Central memory CD8-positive, alpha-beta T cell (primary cell): Measurements from ENCODE around the gene PMFBP1.
"Not testable (repeated sequence)": the region's sequence is repeated elsewhere in the genome, so short reads cannot be mapped to it uniquely, and the experiment has no call there.

ENCODE experiments used
- ATAC-seq: fragments of 150-1000 bp; cut with Tn5 transposase; replicated peaks from 2 replicates; pipeline ENCODE4 v1.10.0; 2022; ENCODE audit warnings: mild to moderate bottlenecking, moderate FRiP score, moderate number of reproducible peaks; ENCODE audit not compliant: poor library complexity, severe bottlenecking; ENCODE audit errors: extremely low read depth
- DNase-seq, 2 donors: peaks; one replicate each; pipeline ENCODE4 v3.0.0; 2021; ENCODE audit warnings: low spot score in 2 of 2
- H3K27ac Mint-ChIP-seq: one replicate; pipeline ENCODE4 v1.8.0; 2022; ENCODE audit warnings: low read depth, mild to moderate bottlenecking, moderate library complexity, mixed read lengths
- H3K27me3 Mint-ChIP-seq: one replicate; pipeline ENCODE4 v1.8.0; 2022; ENCODE audit warnings: mixed read lengths
- H3K36me3 Mint-ChIP-seq: one replicate; pipeline ENCODE4 v1.8.0; 2022; ENCODE audit warnings: mild to moderate bottlenecking, moderate library complexity, mixed read lengths; ENCODE audit not compliant: insufficient read depth
- H3K4me1 Mint-ChIP-seq: one replicate; pipeline ENCODE4 v1.8.0; 2022; ENCODE audit warnings: mixed read lengths
- H3K4me3 Mint-ChIP-seq: one replicate; pipeline ENCODE4 v1.8.0; 2022; ENCODE audit warnings: mild to moderate bottlenecking, moderate library complexity, mixed read lengths
- H3K9me3 Mint-ChIP-seq: one replicate; pipeline ENCODE4 v1.8.0; 2022; ENCODE audit warnings: mixed read lengths

The PMFBP1 gene

DNA sequence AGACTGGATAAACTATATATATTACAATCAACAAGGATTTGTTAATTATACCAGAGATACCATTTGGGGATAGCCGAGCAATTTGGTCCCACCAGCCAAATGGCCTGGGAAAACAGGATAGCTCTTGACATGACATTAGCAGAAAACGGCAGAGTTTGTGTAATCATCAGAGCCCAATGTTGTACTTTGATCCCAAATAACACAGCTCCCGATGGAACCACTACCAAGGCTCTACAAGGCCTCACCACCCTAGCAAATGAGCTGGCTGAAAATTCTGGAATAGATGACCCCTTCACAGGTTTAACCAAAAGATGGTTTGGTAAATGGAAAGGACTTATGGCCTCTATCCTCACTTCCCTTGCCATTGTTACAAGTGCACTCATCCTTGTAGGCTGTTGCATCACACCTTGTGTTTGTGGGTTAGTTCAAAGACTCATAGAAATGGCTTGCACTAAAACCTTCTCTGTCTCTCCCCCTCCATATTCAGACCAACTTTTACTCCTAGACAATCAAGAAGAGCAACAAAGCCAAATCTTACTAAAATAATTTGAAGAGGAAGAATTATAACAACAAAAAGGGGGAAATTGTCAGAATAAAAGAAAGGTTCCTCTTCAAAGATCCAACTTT is 88.1 kb downstream of the PMFBP1 start:
- no peak for DNase-seq
- Mint-ChIP-seq H3K27ac (no peak overlapping the region), H3K4me1 (no peaks in the 10 kb centered on the region), H3K9me3 (no peaks in the 10 kb centered on the region), H3K4me3 (no peak overlapping the region), H3K36me3 (peaks cover 12% of the 10 kb centered on the region), H3K27me3 (no peaks in the 10 kb centered on the region)
- ATAC-seq: no peak

DNA sequence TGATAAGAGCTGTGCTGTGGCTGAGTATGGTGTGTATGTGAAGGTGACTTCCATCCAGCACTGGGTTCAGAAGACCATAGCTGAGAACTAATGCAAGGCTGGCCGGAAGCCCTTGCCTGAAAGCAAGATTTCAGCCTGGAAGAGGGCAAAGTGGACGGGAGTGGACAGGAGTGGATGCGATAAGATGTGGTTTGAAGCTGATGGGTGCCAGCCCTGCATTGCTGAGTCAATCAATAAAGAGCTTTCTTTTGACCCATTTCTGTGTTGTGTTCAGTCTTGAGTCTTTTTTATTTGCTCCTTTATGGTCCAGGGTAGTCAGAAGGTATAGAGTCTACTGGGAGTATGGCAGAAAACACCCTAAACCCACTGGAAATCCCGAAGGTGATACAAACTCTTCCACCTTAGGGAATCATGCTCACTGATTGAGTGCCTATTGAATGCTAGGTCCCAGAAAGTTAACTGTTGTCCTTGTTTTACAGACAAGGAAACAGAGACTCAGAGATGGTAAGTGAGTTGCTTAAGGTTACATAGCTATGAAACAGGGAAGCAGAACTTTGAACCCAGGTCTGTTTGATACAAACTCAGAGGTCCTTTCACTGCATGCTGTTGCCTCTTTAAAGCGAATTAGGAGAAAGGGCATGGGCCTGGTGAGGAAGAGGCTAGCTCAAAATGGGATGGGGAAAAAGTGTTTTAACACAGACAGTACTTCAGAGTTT is 94.8 kb downstream of the PMFBP1 start:
- DNase-seq, H3K27ac Mint-ChIP-seq, H3K4me3 Mint-ChIP-seq, H3K9me3 Mint-ChIP-seq, H3K4me1 Mint-ChIP-seq, ATAC-seq, H3K27me3 Mint-ChIP-seq, H3K36me3 Mint-ChIP-seq: not testable (repeated sequence)

DNA sequence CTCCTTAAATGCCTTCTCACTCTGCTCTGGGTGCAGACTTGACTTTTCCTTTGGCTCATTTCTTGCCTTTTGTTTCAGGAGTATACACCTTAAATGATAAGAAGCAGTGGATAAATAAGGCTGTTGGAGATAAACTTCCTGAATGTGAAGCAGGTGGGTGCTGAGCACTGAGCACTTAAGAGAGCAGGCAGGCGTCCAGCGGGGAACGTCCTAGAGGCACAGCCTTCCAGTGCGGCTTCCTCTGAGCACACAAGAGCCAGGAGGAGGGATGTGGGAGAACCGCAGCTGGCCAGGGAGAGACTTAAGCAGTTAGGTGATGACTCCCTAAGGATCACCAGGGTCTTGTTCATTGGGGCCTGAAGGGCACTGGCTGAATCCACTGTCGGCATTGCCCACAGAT is 96.9 kb downstream of the PMFBP1 start:
- not testable (repeated sequence) for H3K36me3 Mint-ChIP-seq, H3K27ac Mint-ChIP-seq, ATAC-seq, H3K9me3 Mint-ChIP-seq, H3K4me3 Mint-ChIP-seq, H3K4me1 Mint-ChIP-seq, H3K27me3 Mint-ChIP-seq, DNase-seq

DNA sequence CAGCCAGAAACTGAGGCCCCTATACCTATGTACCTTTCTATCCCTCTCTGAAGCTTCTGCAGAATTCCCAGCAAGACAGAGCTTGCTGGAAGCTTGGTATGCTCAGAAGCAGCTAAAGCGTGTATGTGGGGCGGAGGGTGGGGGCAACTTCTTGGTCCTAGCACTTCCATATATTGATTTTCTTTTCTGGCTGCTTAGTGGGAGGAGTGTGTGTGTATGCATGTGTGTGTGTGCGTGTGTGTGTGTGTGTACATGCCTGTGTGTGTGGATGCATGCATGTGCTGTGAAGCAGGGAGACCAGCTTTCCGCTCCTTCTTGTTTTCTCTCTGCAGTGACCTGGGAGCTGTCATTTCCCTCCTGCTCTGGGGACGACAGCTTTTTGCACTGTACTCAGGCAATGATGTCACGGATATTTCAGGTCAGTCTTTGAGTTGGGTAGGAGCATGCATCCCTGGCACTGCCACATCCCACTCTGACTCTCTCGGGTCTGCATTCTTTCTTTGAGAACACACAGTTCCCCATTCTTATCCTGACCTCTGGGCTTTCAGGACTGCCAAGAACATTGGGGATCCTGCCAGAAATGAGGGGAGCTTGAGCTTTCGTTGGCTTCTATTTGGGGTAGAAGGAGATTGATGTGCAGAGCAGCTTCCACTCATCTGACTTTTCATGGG is 98.3 kb downstream of the PMFBP1 start:
- no peaks in the 10 kb centered on the region for H3K4me1 Mint-ChIP-seq
- H3K36me3 Mint-ChIP-seq: no peaks in the 10 kb centered on the region
- H3K9me3 Mint-ChIP-seq: no peaks in the 10 kb centered on the region
- no peak for DNase-seq
- no peaks in the 10 kb centered on the region for H3K27me3 Mint-ChIP-seq
- no peak for ATAC-seq
- no peak overlapping the region for H3K4me3 Mint-ChIP-seq
- H3K27ac Mint-ChIP-seq: no peak overlapping the region

DNA sequence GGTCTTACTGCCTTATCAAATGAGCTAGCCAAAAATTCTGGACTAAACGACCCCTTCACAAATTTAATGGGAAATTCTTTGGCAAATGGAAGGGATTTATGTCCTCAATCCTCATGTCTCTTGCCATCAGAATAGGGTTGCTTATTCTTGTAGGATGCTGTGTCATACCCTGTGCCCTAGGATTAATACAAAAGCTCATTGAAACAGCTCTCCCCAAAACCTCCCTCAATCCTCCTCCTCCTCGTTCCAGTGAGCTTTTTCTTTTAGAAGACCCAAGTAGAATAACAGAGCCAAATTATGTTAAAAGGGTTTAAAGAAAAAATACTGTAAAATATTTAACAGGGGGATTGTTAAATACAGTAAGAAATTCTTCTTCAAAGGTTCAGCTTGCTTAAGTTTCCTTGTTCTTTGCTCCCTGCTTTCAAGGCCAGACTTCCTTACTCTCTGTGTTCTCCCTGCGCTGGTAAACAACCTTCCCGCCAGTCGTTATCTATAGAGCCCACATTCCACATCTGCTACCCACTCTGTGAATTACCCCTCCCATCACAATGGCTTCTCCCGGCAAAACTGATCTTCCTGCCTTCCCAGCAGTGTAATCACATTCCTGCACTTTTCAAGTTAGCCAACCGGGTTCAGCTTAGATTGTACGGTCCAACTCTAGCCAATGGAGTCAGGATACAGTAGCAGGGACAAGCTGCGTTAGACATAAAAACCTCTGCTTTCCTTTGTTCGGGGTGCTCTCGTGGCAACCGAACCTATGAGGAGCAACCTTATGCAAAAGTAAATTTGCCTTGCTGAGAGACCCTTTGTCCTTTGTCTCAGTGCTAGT is 99.2 kb downstream of the PMFBP1 start:
- no peaks in the 10 kb centered on the region for H3K27me3 Mint-ChIP-seq
- no peak for ATAC-seq
- no peaks in the 10 kb centered on the region for H3K36me3 Mint-ChIP-seq
- H3K27ac Mint-ChIP-seq: no peak overlapping the region
- no peak overlapping the region for H3K4me3 Mint-ChIP-seq
- H3K4me1 Mint-ChIP-seq: no peaks in the 10 kb centered on the region
- no peaks in the 10 kb centered on the region for H3K9me3 Mint-ChIP-seq
- no peak for DNase-seq
